ENCODE data around the gene HPCAL1. TPM values are rescaled to one million over a fixed set of nuclear protein-coding genes. Genes with fewer than 3 reads are reported as not detected.

HPCAL1 gene
- polyA plus RNA-seq, 1 donor from 2014 or later = 63.4 TPM

DNA sequence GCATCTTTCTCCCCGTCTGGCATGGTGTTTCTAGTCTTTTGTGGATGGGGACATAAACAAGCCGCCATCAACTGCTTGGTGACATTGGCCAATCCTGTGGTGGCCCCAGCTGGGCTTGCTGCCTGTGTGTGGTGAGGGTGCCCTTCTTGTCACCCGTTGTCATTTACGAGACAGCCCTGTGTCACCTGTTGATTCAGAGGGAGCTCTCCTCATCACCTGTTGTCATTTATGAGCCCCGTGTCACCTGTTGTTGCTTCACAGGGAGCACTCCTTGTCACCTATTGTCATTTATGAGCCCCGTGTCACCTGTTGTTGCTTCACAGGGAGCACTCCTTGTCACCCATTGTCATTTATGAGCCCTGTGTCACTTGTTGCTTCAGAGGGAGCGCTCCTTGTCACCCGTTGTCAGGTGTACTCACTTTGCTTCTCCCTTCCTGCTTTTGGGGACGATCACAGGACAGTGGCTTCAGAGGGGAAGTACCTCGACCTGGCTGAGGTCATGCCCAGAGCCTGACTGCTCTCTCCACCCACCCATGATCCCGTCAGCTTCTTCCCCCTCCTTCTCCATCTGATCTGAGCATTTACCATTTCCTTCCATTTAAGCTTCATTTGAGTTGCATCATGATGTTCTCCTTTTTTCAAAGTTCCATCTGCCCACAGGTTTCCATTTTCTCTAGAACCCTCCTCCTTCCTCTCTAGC is 29.1 kb downstream of the HPCAL1 start:
- H3K27ac ChIP-seq (ENCODE audit: low read length) = no peak overlapping the region
- H3K36me3 ChIP-seq (ENCODE audit: insufficient read depth, low read length) = no peaks in the 10 kb centered on the region
- H2AFZ ChIP-seq (ENCODE audit: low read depth, low read length) = no peak overlapping the region
- no peaks in the 10 kb centered on the region for H3K9me3 ChIP-seq (ENCODE audit: low read length)
- H3K79me2 ChIP-seq (replicated peaks; ENCODE audit: insufficient read depth, low read length) = no peaks in the 10 kb centered on the region
- TF ChIP-seq POLR2AphosphoS5 (IDR thresholded peaks at IDR 0.05) (no peak), EZH2 (IDR thresholded peaks at IDR 0.05; ENCODE audit: borderline replicate concordance, insufficient read depth, low read length, poor library complexity, severe bottlenecking) (no peak), EP300 (conservative IDR thresholded peaks at IDR 0.05; ENCODE audit: poor library complexity, severe bottlenecking) (no peak), TAF1 (IDR thresholded peaks at IDR 0.05; ENCODE audit: low read depth) (no peak), RAD21 (conservative IDR thresholded peaks at IDR 0.05) (no peak), SMC3 (conservative IDR thresholded peaks at IDR 0.05; ENCODE audit: poor library complexity) (no peak), MXI1 (conservative IDR thresholded peaks at IDR 0.05; ENCODE audit: poor library complexity, severe bottlenecking) (no peak)
- TF ChIP-seq, protein P1, sequence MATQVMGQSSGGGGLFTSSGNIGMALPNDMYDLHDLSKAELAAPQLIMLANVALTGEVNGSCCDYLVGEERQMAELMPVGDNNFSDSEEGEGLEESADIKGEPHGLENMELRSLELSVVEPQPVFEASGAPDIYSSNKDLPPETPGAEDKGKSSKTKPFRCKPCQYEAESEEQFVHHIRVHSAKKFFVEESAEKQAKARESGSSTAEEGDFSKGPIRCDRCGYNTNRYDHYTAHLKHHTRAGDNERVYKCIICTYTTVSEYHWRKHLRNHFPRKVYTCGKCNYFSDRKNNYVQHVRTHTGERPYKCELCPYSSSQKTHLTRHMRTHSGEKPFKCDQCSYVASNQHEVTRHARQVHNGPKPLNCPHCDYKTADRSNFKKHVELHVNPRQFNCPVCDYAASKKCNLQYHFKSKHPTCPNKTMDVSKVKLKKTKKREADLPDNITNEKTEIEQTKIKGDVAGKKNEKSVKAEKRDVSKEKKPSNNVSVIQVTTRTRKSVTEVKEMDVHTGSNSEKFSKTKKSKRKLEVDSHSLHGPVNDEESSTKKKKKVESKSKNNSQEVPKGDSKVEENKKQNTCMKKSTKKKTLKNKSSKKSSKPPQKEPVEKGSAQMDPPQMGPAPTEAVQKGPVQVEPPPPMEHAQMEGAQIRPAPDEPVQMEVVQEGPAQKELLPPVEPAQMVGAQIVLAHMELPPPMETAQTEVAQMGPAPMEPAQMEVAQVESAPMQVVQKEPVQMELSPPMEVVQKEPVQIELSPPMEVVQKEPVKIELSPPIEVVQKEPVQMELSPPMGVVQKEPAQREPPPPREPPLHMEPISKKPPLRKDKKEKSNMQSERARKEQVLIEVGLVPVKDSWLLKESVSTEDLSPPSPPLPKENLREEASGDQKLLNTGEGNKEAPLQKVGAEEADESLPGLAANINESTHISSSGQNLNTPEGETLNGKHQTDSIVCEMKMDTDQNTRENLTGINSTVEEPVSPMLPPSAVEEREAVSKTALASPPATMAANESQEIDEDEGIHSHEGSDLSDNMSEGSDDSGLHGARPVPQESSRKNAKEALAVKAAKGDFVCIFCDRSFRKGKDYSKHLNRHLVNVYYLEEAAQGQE (IDR thresholded peaks at IDR 0.05; ENCODE audit: borderline replicate concordance) = no peak
- TF ChIP-seq, protein P2, sequence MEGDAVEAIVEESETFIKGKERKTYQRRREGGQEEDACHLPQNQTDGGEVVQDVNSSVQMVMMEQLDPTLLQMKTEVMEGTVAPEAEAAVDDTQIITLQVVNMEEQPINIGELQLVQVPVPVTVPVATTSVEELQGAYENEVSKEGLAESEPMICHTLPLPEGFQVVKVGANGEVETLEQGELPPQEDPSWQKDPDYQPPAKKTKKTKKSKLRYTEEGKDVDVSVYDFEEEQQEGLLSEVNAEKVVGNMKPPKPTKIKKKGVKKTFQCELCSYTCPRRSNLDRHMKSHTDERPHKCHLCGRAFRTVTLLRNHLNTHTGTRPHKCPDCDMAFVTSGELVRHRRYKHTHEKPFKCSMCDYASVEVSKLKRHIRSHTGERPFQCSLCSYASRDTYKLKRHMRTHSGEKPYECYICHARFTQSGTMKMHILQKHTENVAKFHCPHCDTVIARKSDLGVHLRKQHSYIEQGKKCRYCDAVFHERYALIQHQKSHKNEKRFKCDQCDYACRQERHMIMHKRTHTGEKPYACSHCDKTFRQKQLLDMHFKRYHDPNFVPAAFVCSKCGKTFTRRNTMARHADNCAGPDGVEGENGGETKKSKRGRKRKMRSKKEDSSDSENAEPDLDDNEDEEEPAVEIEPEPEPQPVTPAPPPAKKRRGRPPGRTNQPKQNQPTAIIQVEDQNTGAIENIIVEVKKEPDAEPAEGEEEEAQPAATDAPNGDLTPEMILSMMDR (IDR thresholded peaks at IDR 0.05; ENCODE audit: poor library complexity, severe bottlenecking) = no peak
- H3F3A ChIP-seq (ENCODE audit: insufficient read depth, low read length, poor library complexity, severe bottlenecking) = no peaks in the 10 kb centered on the region
- H3K27me3 ChIP-seq (ENCODE audit: insufficient read depth, low read depth, low read length) = no peaks in the 10 kb centered on the region
- no peaks in the 10 kb centered on the region for H4K20me1 ChIP-seq (ENCODE audit: insufficient read depth)
- no peak overlapping the region for H3K4me3 ChIP-seq (ENCODE audit: low read length)
- H3K4me2 ChIP-seq (ENCODE audit: low read length) = no peak overlapping the region
- no peaks in the 10 kb centered on the region for H3K9me2 ChIP-seq (ENCODE audit: insufficient read depth, low read length)
- no peak overlapping the region for H3K9ac ChIP-seq (ENCODE audit: low read length)

DNA sequence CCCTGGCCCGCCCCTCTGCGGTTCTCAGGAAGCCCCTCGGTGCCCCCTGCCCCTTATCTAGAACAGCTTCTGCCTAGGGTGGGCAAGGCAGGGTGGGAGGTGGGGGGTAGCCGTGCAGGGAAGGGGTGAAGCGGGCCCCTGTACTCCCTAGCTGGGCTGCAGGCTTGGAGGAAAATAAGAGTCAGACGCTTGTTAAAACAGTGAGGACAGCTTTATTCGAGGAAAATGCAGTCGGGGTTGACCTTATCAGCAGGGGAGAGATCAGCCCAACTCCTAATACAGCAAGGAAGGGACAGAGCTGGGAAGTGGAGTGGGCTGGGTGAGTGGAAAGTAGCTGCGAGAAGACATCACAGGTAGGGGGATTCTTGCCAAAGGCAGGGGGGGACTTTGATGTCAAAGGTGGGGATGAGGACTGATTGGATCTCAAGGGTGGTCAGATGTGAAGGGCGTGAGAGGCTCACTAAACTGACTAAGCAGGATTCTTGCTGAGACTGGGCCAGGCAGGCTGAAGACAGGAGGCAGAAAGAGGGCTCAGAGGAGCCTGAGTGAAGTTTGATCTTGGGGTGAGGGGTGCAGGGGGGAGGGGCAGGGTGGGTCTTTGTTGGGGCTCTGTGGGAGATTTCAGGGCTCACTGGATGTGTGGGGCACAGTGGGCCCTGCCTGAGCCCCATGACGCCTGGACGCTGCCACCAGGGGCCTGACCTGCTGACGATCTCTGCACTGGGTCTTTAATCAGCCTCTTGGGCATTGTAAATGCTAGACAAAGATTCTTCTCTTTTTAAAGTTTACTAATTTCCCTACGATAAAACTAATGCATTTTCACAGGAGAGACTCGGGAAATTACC is 29.9 kb downstream of the HPCAL1 start:
- H3K79me2 ChIP-seq (replicated peaks; ENCODE audit: insufficient read depth, low read length) = no peaks in the 10 kb centered on the region
- H3K9me3 ChIP-seq (ENCODE audit: low read length) = no peaks in the 10 kb centered on the region
- no peak overlapping the region for H3K4me3 ChIP-seq (ENCODE audit: low read length)
- no peak overlapping the region for H3K9ac ChIP-seq (ENCODE audit: low read length)
- no peaks in the 10 kb centered on the region for H3K36me3 ChIP-seq (ENCODE audit: insufficient read depth, low read length)
- H3K27ac ChIP-seq (ENCODE audit: low read length) = no peak overlapping the region
- no peak overlapping the region for H2AFZ ChIP-seq (ENCODE audit: low read depth, low read length)
- H3K9me2 ChIP-seq (ENCODE audit: insufficient read depth, low read length) = no peaks in the 10 kb centered on the region
- H3K4me2 ChIP-seq (ENCODE audit: low read length) = no peak overlapping the region
- no peaks in the 10 kb centered on the region for H4K20me1 ChIP-seq (ENCODE audit: insufficient read depth)
- H3K27me3 ChIP-seq (ENCODE audit: insufficient read depth, low read depth, low read length) = no peaks in the 10 kb centered on the region
- TF ChIP-seq, protein P2 (IDR thresholded peaks at IDR 0.05; ENCODE audit: poor library complexity, severe bottlenecking) = no peak
- TF ChIP-seq, protein P1 (IDR thresholded peaks at IDR 0.05; ENCODE audit: borderline replicate concordance) = no peak
- no peak for TF ChIP-seq EZH2 (IDR thresholded peaks at IDR 0.05; ENCODE audit: borderline replicate concordance, insufficient read depth, low read length, poor library complexity, severe bottlenecking)
- TF ChIP-seq EP300 (conservative IDR thresholded peaks at IDR 0.05; ENCODE audit: poor library complexity, severe bottlenecking) = no peak
- no peak for TF ChIP-seq SMC3 (conservative IDR thresholded peaks at IDR 0.05; ENCODE audit: poor library complexity)
- TF ChIP-seq POLR2AphosphoS5 (IDR thresholded peaks at IDR 0.05) = no peak
- TF ChIP-seq TAF1 (IDR thresholded peaks at IDR 0.05; ENCODE audit: low read depth) = no peak
- TF ChIP-seq RAD21 (conservative IDR thresholded peaks at IDR 0.05) = no peak
- no peak for TF ChIP-seq MXI1 (conservative IDR thresholded peaks at IDR 0.05; ENCODE audit: poor library complexity, severe bottlenecking)
- H3F3A ChIP-seq (ENCODE audit: insufficient read depth, low read length, poor library complexity, severe bottlenecking) = no peaks in the 10 kb centered on the region
